Measurements from ENCODE around the gene CAPZB.
"Not testable (repeated sequence)": the region's sequence is repeated elsewhere in the genome, so short reads cannot be mapped to it uniquely, and the experiment has no call there.

CAPZB gene

DNA sequence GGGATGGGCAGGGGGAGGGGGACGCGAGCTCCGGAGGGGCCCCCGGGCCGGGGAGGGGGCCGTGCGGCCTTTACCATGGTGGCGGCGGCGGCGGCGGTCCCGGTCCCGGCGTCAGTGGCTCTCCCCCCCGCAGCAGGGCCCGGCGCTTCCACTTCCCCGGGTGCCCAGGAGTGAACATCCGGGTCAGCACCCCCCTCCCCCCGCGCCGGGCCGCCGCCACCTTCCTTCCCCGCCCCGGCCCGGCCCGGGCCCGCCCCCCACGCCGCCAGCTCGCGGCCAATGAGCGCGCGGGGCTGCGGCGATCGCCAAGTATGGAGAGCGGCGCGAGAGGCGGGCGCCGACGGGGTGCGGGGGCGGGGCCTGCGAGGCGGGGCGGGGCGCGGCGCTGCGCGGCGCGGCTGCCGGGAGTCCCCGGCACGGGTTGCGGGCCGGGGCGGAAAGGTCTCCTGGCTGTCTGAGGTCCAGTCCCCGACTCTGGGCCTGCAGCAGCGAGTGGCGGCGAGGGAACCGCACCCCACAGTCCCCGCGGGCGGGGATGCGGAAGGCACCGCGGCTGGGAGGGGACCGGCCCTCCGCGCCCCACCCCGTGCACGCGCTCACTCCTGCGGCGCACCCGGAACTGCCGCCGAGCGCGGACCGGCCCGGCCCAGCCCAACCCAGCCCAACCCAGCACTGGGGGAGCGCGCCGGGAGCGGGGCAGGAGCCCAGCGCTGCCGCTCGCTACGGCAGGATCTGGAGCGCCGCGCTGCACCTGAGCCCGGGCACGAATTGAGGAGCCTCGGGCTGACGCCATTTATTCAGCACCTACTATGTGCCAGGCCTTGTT, at the start of gene CAPZB:
TSS of gene CAPZB (minus strand) at position 178 of the 826 bp plus-strand sequence. CDS start at position 77, 101 bp downstream.
- DNase-seq, result peak; percentile 88

DNA sequence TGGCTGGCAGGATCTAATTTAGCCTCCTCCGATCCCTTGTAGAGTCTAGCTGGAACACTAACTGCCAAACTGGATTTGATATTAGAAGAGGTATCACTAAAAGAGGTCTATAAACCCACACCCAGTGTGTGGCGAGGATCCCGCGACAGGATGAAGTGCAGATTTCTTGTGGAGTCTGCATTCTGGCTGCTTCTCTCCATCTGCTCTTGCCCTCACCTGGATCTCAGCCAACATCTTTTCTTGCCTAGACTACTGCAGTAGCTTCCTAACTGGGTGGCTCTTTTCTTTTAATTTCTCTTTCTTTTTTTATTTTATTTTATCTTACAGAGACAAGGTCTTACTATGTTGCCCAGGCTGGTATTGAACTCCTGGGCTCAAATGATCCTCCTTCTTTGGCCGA, 48.9 kb upstream of the CAPZB start:
- no peak for DNase-seq

DNA sequence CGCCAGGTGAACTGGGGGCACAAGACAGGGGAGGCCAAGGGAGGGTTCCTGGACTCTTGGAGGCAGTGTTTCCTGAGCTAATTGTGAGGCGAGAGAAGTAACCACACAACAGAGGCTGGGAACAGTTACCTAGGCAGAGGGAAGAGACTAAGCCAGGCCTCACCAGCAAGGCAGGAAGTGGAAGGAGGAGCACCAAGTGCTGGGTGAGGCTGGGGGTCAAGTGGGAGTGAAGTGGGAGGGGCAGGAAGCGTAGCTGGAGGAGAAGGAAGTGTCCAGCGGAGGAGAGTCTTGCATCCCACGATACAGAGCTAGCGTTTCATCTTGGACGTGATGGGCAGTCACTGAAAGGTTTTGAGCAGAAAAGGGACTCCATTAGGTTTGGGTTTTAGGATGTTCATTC, 48.3 kb upstream of the CAPZB start:
- no peak for DNase-seq

DNA sequence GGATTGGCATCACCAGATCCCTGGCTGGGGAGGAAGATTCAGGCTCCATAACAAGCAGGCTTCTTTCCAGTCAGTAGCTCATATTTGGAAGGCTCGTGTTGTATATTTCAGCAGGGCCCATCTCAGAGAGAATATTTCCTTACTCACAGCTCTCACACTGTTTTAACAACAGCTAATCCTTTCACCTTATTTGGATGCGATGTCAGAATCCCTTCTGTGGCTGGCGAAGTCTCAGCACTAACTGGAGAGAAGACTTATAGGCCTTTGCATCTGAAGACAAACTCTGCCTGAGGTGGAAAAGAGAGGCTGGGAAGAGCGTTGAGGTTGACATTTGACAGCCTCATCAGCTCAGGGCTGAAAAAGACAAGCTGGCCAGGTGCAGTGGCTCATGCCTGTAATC, 47.2 kb upstream of the CAPZB start:
- no peak for DNase-seq

DNA sequence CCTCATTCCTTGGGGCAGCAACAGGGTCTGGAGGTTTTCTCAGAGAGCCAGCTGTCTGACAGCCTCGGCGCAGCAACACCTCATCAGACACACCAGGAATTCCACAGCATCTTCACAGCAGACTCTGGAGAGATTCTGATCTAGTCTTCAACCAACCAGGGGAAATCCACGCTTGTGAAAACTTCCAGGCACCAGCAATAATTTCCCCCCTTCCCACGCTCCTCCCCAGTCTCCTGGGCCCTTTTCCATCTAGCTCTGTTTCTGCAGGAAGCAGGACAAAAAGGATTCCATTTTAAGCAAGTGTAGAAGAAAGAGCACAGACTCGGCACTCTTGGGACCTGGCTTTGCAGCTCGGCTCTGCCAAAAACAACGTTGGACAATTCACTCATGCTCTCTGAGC, 44.3 kb upstream of the CAPZB start:
- DNase-seq, result no peak

DNA sequence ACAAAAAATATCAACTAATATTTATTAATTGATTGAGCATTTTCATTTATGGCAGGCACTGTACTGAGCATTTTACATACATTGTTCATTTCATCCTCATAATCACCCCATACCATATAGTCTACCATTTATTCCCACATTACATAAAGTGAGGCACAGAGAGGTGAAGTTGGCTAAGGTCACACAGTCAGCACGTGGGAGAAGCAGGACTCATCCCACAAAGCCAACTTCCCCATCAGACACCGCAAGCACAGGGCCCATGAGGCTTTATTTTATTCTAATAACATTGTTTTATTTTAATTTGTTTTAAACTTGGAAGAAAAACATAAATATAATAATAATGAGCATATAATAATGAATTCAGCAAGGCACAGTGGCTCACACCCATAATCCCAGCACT, 43.1 kb upstream of the CAPZB start:
- DNase-seq, result no peak

DNA sequence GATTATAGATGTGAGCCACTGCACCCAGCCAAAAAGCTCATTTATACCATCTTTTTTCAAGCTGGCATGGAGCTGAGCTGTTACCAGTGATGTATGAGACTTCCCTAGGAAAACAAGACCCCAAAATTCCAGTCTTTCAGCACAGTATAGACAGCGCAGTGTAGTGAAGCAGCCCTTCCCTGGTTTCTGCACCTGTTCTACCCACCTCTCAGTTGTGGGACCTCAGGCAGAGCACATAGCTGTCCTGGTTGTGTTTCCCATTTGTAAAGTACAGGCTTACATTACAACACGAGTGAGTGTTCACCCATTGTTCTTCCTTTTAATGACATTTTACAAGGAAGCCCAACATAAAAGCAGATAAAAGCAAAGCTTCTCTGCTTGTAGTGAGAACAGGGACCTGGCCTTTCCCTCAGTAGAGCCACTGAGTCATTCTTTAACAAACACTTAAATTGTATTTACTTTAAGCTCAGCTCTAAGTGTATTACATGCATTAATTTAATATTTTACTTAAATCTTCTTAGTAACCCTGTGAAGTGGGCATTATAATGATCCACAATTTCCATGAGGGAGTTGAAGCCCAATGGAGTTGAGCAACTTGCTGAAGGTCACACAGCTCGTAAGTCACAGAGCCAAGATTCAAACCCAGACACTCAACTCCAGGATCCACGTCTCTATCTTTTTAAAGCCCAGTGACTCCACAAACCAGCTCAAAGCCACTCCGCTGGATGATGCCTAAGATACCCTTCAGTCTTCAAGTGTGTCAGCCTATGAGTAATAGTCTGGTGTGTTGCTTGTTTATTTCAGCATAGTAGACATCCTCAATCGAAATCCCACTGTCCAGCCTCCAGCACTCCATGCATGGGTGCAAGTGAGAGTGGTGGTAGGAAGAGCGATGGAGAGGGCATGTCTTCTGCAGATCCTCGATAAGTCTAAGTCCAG, 40.5 kb upstream of the CAPZB start:
- DNase-seq, result no peak

DNA sequence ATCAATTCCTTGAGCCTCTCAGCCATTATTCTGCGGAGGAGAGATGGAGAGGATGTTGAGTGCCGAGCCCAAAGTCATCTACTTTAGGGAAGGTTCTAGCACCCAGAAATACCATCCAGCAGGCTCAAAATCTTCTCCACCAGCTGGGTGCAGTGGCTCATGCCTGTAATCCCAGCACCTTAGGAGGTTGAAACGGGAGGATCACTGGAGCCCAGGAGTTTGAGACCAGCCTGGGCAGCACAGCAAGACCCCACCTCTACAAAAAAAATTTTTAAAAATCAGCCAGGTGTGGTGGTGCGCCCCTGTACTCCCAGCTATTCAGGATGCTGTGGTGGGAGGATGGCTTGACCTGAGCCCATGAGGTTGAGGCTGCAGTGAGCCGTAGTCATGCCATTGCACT, 39.5 kb upstream of the CAPZB start:
- no peak for DNase-seq

DNA sequence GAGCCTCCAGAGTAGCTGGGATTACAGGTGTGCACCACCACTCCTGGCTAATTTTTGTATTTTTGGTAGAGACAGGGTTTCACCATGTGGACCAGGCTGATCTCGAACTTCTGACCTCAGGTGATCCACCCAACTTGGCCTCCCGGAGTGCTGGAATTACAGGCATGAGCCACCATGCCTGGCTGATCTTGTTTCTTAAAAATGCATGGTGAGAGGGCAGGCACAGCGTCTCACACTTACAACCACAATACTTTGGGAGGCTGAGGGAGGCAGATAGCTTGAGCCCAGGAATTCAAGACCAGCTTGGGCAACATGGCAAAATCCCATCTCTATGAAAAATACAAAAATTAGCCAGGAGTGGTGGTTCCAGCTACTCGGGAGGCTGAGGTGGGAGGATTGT, 37.2 kb upstream of the CAPZB start:
- not testable (repeated sequence) for DNase-seq

DNA sequence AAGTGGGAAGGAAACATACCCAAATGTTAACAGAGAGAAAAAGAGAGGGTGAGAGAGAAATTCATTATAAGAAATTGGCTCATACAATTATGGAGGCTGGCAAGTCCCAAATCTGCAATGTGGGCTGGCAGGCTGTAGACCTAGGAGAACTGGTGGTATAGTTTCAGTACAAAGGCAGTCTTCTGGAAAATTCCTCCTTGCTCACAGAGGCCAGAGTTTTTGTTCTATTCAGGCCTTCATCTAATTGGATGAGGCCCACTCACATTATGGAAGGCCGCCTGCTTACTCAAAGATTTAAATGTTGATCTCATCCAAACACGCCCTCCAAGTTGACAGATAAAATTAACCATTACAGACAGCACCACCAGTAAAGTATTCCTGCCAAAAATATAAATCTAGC, 36.1 kb upstream of the CAPZB start:
- no peak for DNase-seq

DNA sequence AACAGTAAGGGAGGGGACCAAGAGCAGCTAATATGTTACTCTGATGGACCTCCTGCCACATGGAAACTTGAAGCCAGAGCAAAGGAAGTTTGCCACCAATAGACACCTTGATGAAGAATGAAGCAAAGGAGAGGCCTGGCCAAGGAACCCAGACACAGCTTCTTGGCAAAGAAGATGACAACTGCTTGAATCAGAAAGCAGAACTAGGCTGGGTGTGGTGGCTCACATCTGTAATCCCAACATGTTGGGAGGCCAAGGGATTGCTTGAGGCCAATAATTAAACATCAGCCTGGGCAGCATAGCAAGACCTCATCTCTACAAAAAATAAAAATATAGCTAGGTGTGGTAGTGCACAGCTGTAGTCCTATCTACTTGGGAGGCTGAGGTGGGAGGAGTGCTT, 31.7 kb upstream of the CAPZB start:
- no peak for DNase-seq

DNA sequence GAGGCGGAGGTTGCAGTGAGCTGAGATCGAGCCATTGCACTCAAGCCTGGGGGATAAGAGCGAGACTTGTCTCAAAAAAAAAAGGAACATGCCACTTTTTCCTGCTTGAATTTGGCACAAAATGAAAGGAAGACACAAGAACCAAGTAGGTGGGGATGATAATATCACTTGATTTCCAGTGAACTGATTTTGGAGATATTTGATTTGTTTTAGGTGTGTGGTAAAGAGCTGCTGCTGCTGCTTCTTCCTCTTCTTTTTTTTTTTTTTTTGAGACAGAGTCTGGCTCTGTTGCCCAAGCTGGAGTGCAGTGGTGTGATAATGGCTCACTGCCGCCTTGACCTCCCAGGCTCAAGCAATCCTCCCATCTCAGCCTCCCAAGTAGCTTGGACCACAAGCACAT, 29.9 kb upstream of the CAPZB start:
- DNase-seq, result no peak

DNA sequence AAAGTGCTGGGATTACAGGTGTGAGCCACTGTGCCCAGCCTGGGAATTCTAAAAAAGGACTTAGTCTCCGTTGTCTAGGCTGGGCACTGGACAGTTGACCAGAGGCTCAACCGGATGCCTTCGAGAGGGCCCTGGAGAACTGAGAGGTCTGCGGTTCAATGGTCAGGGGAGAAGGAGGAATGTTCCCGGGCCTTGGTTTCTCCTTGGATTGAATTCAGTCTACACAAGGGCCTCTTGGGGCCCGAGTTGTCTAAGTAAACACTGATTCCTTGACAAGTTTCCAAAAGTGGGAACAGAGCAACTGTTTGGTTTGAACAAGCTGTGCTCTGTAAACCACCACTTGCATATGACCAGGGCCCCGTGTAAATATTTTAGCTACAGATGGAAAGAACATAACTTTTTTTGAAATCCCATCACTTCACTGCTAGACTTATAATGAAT, 29.1 kb upstream of the CAPZB start:
- no peak for DNase-seq

DNA sequence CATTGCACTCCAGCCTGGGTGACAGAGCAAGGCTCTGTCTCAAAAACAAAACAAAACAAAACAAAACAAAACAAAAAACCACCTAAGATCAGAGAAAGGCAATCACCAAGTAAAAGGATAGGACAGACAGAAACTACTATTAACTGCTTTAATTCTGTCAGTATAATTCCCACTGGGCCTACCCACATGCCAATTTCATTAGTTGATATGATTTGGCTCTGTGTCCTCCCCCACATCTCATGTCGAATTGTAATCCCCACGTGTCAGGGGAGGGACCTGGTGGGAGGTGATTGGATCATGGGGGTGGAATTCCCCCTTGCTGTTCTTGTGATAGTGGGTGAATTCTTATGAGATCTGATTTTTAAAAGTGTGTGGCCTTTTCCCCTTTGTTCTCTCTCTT, 27.2 kb upstream of the CAPZB start:
- DNase-seq, result no peak

DNA sequence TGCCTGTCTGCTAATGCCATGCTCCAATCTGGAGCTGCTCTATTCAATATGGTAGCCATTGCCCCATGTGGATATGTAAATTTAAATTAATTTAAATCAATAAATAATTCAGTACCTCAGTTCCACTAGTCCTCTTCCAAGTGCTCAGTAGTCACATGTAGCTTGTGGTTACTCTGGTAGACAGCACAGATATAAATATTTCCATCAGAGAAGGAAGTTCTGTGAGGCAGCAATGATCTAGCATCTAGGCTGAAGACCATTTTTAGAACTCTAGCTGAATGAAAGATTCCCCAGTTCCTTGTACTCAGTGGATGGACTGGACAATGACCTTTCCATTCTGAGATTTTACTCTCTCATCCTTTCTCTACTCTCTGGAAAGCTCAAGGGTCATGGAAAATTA, 25.8 kb upstream of the CAPZB start:
- no peak for DNase-seq

DNA sequence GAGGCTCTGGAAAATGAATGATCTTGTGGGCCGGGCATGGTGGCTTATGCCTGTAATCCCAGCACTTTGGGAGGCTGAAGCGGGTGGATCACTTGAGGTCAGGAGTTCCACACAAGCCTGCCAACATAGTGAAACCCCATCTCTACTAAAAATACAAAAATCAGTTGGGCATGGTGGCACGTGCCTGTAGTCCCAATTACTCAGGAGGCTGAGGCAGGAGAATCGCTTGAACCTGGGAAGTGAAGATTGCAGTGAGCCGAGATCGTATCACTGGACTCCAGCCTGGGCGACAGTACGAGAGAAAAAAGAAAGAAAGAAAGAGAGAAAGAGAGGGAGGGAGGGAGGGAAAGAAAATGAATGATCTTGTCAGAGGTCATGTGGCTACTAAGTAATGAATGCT, 24.3 kb upstream of the CAPZB start:
- DNase-seq, result not testable (repeated sequence)

DNA sequence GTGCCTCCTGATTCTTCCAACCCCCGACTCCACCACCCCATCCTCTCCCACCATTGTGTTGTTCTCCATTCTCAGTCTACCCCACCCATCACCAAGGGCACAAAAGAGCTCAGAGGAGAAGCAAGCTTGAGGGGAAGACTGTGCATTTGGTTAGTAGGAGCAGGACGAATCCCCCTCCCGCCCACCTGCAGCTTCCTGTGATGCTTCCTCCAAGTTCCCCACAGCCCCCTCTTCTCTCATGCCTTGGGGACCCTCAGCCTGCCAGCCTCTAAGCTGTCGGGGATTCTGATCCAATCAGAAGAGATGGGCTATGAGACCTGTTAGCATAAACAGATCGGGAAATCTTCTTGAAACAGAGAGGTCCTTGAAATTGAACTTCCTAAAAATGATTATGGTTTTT, 22.2 kb upstream of the CAPZB start:
- no peak for DNase-seq

DNA sequence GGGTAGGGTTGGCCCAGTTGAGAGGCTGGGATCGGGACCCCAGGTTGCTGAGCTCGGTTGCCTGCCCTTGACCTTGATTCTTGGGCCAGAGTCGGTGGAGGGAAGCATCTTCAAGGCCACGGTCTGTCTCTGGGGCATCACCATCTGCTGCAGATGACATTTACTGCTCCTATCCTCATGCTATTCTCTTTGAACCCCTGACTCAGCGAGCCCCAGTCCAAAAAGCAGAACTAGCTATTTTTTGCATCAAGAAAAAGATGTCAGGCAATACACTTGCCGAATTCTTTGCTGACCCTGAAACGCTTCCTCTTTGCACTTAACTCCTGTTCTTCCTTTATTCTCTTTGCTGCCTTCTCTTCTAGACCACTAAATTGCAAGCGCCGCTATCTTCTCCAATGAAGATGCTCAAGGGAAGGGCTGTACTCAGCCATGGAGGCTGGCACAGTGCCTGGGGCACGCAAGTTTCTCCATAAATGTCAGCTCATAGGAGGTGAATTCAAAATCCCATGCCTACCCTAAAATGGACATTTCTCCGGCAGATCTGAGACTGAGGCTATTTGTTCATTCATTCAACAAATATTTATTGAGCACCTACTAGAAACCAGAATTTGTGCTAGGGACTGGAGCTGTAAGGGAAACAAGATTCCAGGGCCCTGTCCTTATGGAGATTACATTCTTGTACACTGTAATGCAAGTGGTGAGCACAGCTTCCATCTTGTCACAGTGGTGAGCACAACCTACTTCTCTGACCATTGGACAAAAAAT, 20.5 kb upstream of the CAPZB start:
- DNase-seq, result no peak

DNA sequence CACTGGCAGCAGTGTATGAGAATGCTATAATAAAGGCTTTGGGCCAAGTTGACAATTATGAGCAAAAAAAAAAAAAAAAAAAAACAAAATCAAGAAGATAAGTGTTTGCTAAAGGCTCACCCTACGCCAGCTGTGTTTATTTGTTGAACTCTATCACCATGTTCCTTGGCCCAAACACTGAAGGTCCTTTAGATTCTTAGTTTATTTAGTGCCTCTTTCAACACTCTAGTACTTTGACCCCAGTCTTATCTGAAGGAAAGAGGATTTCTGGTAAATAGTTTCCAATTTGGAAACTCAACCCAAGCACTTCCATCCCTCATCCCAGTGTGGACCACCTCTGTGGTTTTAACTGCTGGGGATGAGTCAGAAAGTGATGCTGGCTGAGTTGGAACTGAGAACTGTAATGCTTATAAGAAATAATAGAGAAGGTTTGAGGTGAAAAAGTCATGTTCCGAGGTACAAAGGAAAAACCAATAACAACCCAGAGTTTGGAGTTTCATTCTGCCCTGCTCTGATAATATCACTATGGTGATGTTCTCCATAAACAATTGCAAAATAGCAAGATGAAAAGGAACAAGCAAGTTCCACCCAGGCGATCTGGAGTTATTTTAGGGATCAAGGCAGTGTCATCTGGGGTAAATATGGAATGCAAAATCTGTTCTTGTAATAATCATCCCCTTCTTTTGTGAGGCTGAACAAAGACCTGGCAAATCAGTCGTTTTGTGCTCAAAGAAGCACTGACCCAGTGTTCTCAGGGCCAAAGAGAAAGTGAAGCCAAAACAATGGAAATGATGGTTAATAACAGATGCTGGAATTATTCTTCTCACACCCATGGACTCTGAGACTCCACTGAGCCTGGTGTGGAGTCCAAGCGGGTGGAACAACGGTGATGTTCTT, 19.7 kb upstream of the CAPZB start:
- DNase-seq, result no peak

DNA sequence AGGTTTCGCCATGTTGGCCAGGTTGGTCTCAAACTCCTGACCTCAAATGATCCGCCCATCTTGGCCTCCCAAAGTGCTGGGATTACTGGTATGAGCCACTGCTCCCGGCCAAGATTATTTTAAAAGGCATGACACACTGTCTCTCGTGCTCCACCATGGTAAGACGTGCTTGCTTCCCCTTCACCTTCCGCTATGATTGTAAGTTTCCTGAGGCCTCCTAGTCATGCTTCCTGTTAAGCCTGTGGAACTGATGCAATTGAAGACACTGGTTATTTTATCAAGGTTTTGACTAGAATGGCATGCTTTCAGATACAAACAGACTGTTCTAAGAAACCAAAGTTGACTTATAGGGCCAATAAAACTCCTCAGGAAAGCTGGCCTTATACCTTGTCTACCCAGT, 16.9 kb upstream of the CAPZB start:
- DNase-seq, result not testable (repeated sequence)

DNA sequence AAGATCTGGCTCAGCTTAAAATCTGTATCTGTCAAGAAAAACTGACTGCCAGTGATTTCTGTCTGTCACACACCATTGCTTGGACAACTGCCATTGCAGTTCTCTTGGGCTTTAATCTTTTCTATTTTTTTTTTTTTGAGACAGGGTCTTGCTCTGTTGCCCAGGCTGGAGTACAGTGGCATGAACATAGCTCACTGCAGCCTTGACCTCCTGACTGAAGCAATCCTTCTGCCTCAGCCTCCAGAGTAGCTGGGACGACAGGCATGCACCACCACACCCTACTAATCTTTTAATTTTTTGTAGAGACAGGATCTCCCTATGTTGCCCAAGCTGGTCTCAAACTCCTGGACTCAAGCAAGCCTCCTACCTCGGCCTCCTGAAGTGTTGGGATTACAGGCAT, 14.5 kb upstream of the CAPZB start:
- DNase-seq, result not testable (repeated sequence)

DNA sequence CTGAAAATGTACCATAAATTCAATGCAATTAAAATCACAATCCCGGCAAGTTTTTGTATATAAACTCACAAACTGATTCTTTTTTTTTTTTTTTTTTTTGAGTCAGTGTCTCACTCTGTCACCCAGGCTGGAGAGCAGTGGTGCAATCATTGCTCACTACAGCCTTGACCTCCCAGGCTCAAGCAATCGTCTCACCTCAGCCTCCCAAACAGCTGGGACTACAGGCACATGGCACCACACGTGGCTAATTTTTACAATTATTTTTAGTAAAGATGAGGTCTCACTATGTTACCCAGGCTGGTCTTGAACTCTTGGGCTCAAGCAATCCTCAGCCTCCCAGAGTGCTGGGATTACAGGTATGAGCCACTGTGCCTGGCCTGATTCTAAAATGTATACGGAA, 12.1 kb upstream of the CAPZB start:
- DNase-seq, result not testable (repeated sequence)

All from hematopoietic multipotent progenitor cell treated with erythropoietin and hydrocortisone succinate and interleukin-3 and kit ligand, for 8 days (in vitro differentiated cells).